ENCODE measurements around the gene NRG4.

Gene NRG4

DNA sequence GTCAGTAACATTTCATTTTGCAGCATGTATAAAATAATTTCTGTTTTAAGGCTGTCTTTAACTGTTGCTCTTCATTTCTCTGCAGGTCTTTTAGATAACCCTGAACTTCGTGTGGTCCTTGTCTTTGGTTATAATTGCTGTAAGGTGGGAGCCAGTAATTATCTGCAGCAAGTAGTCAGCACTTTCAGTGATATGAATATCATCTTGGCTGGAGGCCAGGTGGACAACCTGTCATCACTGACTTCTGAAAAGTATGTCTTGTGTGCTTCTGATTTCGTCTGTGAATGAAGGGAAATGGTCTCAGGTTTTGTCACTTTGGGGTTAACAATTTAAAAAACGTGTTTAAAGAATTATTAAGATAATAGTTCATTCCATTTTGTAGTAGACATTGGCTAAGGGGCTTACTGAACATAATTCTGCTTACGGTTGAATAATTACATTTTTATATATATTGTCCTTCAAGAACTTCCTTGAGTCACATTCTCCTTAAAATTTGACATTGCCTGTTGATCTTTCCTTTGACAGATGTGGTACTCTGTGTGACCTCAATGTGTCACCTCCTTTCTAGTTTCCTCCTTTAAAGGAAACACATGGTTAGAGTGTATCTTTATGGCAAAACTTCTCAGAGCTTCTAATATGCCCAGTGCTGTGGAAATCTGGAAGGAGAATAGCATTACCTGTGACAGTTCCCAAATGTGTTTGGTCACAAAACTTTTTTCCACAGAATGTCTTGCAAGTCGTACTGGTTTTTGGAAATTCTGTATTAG is 82.2 kb downstream of the NRG4 start:
- H3K9ac ChIP-seq, result no peak overlapping the region
- H3K4me2 ChIP-seq, result no peak overlapping the region
- H3K9me3 ChIP-seq, result no peaks in the 10 kb centered on the region
- peaks cover 29% of the 10 kb centered on the region; the same call in 1 of the 2 replicates for H4K20me1 ChIP-seq
- no peak for TF ChIP-seq Cebpa-rat (IDR thresholded peaks at IDR 0.05)
- H3K36me3 ChIP-seq, result peaks cover 71% of the 10 kb centered on the region
- no peaks in the 10 kb centered on the region for H3K27me3 ChIP-seq
- H3K27ac ChIP-seq, result no peak overlapping the region
- H3K4me3 ChIP-seq, result no peak overlapping the region
- peaks cover 22% of the 10 kb centered on the region for H3K4me1 ChIP-seq

DNA sequence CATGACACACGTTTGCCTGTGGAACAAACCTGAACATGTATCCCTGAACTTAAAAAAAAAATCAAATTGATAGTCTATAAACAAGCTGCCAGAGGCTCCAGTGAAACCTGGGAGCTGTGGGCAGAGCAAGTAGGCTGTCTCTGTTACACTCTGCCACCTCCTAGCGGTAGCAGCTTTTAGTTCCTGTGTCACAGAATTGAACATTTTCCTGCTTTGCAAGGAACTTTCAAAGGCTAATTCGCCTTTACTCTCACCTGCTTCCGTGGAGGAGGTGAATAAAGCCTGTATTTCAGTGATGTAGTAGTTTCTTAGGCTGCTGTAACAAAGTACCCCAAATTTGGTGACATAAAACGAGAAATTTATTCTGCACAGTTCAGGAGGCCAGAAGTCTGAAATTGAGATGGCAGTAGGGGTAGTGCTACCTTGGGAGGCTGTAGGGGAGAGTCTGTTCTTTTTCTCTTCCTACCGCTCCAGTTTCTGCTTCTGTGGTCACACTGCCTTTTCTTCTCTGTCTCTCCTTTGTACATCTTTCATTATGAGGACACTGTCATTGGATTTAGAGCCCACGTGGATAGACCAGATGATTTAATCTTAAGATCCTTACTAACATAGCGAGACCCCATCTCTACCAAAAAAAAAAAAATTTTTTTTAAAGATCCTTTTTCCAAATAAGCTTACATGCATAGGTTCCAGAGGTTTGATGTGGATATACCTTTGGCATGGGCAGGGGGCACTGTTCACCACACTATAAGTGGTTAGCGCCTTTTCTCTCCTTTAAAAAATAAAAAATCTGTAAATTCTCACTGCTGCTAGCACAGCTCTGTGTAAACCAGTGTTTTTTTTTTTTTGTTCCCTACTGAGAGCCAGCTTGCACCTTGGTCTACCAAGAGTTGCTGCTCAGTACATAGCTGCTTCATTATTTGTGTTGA is 83.3 kb downstream of the NRG4 start:
- Histone ChIP-seq H3K9me3 (no peaks in the 10 kb centered on the region), H3K4me3 (no peak overlapping the region), H3K27ac (no peak overlapping the region), H3K36me3 (peaks cover 74% of the 10 kb centered on the region), H3K9ac (no peak overlapping the region), H3K4me1 (peaks cover 22% of the 10 kb centered on the region), H3K4me2 (no peak overlapping the region), H3K27me3 (no peaks in the 10 kb centered on the region), H4K20me1 (peaks cover 38% of the 10 kb centered on the region)
- TF ChIP-seq Cebpa-rat (IDR thresholded peaks at IDR 0.05), result no peak

DNA sequence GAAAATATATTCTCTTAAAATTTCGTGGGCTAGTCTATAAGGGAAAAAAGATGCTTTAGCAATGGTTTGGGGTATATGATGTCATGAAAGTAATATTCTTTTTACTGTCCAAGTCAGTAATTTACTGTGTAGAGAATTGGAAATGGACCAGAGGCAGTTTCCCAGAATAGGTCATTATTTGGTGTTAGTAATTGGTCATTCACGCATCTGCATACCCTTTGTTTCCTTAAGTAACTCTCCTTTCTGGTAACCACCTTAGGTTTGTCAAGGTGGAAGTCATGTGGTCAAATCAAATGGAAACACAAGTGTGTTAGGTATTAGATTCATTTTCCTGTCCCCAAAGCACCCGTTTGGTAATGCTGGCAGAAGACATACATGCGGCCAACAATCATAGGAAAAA is 84.6 kb downstream of the NRG4 start:
- Histone ChIP-seq H3K4me2 (0 out of 2 replicates have a peak overlapping the region, but pooled peaks have one; percentile 4), H3K27ac (no peak overlapping the region), H3K4me3 (no peak overlapping the region), H3K9ac (no peak overlapping the region), H4K20me1 (peaks cover 46% of the 10 kb centered on the region), H3K36me3 (peaks cover 68% of the 10 kb centered on the region), H3K9me3 (no peaks in the 10 kb centered on the region), H3K27me3 (no peaks in the 10 kb centered on the region), H3K4me1 (peaks cover 22% of the 10 kb centered on the region)
- no peak for TF ChIP-seq Cebpa-rat (IDR thresholded peaks at IDR 0.05)

- Histone ChIP-seq H3K4me2 (no peak overlapping the region), H3K9ac (no peak overlapping the region), H3K4me1 (peaks cover 22% of the 10 kb centered on the region), H4K20me1 (peaks cover 53% of the 10 kb centered on the region), H3K27me3 (no peaks in the 10 kb centered on the region), H3K4me3 (no peak overlapping the region), H3K36me3 (peaks cover 70% of the 10 kb centered on the region), H3K9me3 (no peaks in the 10 kb centered on the region), H3K27ac (no peak overlapping the region)
- TF ChIP-seq Cebpa-rat (IDR thresholded peaks at IDR 0.05), result no peak
Measured at GRCh38 chr15:75926931-75927330, 85.3 kb downstream of the NRG4 start.

DNA sequence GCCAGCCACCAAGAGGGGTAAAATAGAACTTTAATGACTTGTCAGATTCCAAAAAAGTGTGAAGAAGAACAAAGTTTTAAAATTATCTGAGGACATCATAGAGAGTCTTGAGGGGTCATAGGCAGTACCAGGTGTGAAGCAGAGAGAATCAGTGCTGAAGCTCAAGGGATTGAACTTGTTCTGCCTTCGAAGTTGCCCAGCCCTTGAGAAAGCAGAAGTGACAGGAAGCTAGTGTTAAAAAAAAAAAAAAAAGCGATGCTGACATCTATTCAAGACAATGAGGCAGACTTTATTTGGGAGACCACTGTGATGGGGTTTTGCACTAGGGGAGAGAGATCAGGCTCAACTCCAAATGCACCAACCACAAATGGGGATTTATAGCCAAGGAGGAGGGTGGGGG is 86.8 kb downstream of the NRG4 start:
- H3K4me1 ChIP-seq, result peaks cover 22% of the 10 kb centered on the region
- no peaks in the 10 kb centered on the region for H3K27me3 ChIP-seq
- no peak overlapping the region for H3K4me2 ChIP-seq
- no peak for TF ChIP-seq Cebpa-rat (IDR thresholded peaks at IDR 0.05)
- H3K9ac ChIP-seq, result no peak overlapping the region
- peaks cover 58% of the 10 kb centered on the region for H4K20me1 ChIP-seq
- no peaks in the 10 kb centered on the region for H3K9me3 ChIP-seq
- H3K36me3 ChIP-seq, result peaks cover 67% of the 10 kb centered on the region
- no peak overlapping the region for H3K4me3 ChIP-seq
- no peak overlapping the region for H3K27ac ChIP-seq

- H3K4me1 ChIP-seq, result peaks cover 16% of the 10 kb centered on the region
- H3K36me3 ChIP-seq, result peaks cover 67% of the 10 kb centered on the region
- no peak overlapping the region for H3K27ac ChIP-seq
- H3K4me2 ChIP-seq, result no peak overlapping the region
- H3K9ac ChIP-seq, result no peak overlapping the region
- peaks cover 62% of the 10 kb centered on the region for H4K20me1 ChIP-seq
- H3K27me3 ChIP-seq, result no peaks in the 10 kb centered on the region
- no peak for TF ChIP-seq Cebpa-rat (IDR thresholded peaks at IDR 0.05)
- H3K4me3 ChIP-seq, result no peak overlapping the region
- no peaks in the 10 kb centered on the region for H3K9me3 ChIP-seq
Measured at GRCh38 chr15:75924576-75924975, 87.6 kb downstream of the NRG4 start.

DNA sequence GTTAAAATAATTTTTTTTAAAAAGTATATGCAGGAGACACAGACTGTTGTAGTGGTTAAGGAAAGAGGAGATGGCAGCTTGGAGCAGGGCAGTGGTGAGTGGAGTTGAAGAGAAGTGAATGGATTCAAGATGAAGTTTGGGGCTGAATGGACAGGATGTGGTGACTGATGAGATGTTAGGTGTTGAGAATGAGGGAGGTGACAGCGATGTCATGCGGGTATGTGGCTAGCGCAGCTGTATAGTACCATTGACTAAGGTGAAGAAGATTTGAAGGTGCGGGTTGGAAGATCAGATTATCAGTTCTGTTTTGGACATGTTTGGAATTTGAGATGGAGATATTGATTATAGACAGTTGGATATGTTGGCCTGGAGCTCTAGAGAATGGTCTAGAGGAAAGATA is 88.5 kb downstream of the NRG4 start:
- Histone ChIP-seq H3K4me1 (peaks cover 16% of the 10 kb centered on the region), H3K9me3 (no peaks in the 10 kb centered on the region), H3K27ac (no peak overlapping the region), H3K4me2 (no peak overlapping the region), H3K27me3 (no peaks in the 10 kb centered on the region), H4K20me1 (peaks cover 57% of the 10 kb centered on the region), H3K9ac (no peak overlapping the region), H3K36me3 (peaks cover 70% of the 10 kb centered on the region), H3K4me3 (no peak overlapping the region)
- TF ChIP-seq Cebpa-rat (IDR thresholded peaks at IDR 0.05), result no peak

GRCh38 chr15:75921732-75922703 is 90.2 kb downstream of the NRG4 start:
- no peaks in the 10 kb centered on the region for H3K9me3 ChIP-seq
- 0 out of 2 replicates have a peak, but pooled peaks cover 7% of the 10 kb centered on the region for H3K4me1 ChIP-seq
- H3K9ac ChIP-seq, result no peak overlapping the region
- H3K27me3 ChIP-seq, result no peaks in the 10 kb centered on the region
- peaks cover 43% of the 10 kb centered on the region for H4K20me1 ChIP-seq
- H3K4me2 ChIP-seq, result no peak overlapping the region
- H3K36me3 ChIP-seq, result peaks cover 77% of the 10 kb centered on the region
- no peak overlapping the region for H3K27ac ChIP-seq
- no peak for TF ChIP-seq Cebpa-rat (IDR thresholded peaks at IDR 0.05)
- no peak overlapping the region for H3K4me3 ChIP-seq

DNA sequence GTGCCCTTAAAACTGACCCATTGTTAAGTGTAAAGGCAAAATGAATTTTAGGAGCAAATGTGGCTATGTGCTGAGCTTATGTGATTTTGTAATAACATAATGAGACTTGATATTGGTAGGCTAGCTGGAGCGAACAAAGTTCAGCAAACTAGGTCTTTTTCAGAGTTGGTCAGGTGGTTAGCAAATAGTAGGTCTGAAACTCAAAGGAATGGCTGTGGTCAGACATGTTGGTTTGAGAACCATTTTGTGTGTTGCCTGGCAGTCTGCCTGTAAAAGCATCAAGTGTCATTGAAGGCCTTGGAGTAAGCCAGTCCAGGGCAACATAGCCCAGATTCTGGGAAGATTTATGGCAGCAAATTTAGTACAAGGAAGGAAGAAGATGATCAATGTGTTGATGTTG is 92.1 kb downstream of the NRG4 start:
- Histone ChIP-seq H4K20me1 (peaks cover 33% of the 10 kb centered on the region), H3K27me3 (no peaks in the 10 kb centered on the region), H3K4me1 (no peaks in the 10 kb centered on the region), H3K9ac (no peak overlapping the region), H3K4me2 (no peak overlapping the region), H3K4me3 (no peak overlapping the region), H3K36me3 (peaks cover 73% of the 10 kb centered on the region), H3K27ac (no peak overlapping the region), H3K9me3 (no peaks in the 10 kb centered on the region)
- no peak for TF ChIP-seq Cebpa-rat (IDR thresholded peaks at IDR 0.05)
